AML-193 (cell line): ENCODE measurements around the gene KSR1.

Source experiments
- DNase-seq, 2 experiments: peaks; one replicate each; lab custom pipeline; 2025; lab: John Stamatoyannopoulos, UW

Gene KSR1

DNA sequence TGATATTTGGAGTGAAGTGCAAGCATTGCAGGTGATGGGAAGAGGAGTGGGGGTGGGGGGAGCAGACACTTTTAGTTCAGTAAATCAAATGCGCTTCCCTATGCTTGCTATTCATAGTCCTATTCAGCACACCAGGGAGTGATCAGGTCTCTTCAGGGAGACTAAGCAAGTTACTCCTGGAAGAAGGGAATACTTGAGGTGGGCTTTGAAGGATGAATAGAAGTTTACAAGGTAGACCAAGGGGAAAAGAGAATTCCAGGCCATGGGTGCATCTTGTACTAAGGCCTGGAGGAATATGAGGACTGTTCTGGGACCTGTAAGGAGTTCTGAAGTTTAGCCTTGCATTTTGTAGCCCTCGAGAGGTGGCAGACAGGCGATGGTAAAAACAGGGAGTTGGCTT, 134.6 kb downstream of the KSR1 start:
- DNase-seq = no peak

DNA sequence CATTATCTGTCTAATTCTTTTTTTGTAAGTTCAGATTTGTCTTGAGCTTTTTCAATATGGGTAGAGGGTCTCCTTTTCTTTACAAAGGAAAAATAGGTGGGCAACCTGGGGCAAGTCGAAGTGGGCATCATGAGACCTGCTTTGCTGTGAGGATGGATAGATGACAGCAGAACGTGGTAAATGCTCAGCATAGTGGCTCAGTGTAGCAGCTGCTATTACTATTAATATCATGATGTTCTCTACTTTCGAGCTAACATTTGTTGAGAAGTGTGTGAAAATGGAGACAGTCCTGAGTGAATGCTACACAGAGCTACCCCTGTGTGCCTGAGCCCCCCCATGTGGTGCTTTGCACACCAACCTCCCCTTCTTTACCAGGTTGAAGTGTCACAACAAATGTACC, 135.7 kb downstream of the KSR1 start:
- DNase-seq = no peak

DNA sequence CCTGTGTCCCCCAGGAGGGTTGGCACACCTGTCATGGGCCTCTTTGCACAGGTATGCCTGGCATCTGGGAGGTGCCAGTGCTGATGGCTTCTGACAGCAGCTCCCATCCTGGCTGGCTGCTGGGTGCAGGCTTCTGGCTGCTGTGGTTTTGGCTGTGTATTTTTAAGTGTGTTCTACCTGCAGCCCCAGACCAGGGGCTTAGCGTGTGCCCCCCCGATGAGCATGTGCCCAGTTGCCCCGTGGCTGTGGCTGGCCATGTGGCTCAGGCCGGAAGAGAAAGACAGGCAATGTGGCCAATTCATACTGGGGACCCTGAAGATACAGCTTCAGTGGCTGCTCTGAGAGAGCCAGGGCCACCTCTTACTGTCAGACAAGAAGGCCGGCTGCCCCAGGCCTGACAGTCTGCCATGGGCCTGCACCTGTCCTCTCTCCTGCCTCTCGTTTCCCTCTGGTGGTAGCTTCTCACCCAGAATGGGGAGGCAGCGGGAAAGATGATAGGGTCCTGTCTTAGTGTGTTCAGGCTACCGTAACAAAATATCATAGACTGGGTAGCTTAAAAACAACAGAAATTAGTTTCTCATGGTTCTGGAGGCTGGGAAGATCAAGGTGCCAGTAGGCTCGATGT, 137.1 kb downstream of the KSR1 start:
- no peak for DNase-seq

DNA sequence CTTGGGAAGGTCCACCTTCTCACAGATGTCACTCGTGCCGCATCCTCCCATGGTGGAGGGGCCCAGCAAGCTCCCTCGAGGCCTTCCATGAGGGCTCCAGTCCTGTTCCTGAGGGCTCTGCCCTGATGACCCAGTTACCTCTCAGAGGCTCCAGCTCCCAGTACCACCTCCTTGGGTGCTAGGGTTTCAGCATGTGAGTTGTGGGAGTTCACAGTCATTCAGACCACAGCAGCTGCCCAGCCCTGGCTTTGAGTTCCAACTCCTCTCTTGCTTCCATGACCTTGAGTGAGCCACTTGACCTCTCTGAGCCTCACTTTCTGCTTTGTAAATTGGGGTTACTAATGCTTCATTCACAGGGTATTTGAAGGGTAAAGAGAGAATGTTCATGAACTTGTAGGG, 137.6 kb downstream of the KSR1 start:
- DNase-seq = no peak

DNA sequence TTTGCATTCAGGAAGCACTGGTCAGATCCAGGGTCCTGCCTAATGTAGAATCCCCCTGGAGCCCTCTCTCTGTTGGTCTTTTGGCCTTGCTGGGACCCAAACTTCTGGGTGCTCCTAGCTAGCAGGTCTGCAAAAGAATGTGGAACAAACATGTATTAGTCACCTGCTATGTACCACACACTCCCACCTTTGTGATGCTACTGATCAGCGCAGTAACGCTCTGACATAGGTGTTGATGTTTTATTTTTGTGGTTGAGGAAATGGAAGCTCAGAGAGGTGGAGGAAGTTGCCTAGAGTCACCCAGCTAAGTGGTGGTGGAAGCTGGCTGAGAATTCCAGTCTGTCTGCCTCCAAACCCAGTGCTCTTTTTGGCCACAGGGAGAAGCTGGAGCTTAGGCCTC, 139.0 kb downstream of the KSR1 start:
- no peak for DNase-seq

DNA sequence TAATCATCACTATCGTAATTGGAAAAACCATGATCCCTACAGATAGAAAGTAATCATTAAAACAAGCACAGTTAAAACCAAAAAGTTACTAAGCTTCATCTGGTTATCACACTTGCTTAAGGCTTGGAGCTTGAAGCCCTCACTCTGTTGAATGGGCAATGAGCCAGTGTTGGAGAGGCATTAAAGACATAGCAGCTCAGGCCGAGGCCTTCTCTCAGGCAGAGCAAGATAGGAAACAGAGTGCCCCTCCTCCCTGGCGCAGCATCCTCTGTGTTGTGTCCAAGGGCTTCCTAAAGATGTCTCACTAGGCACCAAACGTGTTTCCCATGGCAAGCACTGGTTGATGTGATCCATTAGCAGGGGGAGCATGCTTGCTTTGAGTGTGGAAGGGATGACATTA, 139.8 kb downstream of the KSR1 start:
- no peak for DNase-seq

DNA sequence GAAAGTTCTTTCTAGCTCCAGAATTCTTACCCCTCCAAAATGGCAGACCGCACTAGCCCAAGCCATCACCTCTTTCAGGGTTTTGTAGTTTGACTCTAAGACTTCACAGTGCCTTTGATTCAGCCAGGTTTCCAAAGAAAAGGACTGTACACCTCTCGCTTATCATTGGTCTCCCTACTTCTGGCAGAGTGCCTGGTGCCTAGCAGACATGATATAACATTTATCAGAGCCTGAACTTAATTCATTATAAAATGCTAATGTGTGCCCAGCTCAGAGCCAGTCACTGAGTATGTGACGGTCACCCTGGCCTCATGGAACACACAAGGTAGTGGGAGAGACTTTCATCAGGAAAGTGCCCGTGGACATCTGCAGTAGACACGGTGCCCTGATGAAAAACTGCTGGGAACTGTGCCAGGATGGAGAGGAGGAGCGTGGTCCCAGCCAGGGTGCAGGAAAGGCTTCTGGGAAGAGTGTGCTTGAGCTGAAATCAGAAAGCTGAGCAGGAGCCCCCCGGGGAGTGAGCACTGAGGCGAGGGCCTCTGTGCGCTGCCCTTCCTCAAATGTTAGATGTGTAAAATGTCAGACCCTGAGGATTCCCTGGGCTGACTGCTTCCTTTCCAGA, 140.4 kb downstream of the KSR1 start:
- no peak for DNase-seq

DNA sequence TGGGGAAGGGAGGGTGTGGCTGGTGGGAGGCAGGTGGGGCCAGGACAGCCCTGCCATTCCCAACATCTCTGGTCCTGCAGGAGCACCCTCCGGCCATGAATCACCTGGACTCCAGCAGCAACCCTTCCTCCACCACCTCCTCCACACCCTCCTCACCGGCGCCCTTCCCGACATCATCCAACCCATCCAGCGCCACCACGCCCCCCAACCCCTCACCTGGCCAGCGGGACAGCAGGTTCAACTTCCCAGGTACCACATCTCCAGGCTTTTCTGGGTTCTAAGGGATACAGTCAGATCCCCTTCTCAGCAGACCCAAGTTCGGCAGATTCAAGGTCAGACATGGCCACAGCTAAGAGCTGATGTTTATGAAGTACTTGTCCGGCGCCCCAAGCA, 140.9 kb downstream of the KSR1 start:
- no peak for DNase-seq

DNA sequence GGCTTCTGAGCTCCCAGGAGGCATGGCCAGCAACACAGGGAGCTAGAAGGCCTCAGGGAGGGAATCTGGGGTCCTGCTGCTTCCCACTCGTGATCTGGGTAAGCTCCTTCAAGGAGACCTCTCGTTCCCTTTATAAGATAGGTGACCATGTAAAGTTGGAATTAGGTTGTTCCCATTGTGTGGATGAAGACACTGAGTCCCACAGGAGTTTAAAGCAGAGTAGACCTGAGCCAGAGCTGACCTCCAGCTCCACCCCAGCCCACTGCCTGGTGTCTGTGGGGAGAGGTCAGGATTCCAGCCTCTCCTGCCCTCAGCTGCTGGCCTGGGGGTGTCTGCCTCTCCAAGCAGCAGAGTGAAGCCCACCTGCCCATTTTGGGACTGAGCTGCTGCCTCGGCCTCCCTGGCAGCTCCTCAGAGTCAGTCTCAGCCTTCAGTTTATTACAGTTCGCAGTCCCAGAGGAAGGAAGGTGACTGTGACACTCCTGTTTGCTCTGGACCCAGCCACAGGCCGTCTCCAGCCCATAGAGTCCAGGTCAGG, 141.6 kb downstream of the KSR1 start:
- DNase-seq = no peak

DNA sequence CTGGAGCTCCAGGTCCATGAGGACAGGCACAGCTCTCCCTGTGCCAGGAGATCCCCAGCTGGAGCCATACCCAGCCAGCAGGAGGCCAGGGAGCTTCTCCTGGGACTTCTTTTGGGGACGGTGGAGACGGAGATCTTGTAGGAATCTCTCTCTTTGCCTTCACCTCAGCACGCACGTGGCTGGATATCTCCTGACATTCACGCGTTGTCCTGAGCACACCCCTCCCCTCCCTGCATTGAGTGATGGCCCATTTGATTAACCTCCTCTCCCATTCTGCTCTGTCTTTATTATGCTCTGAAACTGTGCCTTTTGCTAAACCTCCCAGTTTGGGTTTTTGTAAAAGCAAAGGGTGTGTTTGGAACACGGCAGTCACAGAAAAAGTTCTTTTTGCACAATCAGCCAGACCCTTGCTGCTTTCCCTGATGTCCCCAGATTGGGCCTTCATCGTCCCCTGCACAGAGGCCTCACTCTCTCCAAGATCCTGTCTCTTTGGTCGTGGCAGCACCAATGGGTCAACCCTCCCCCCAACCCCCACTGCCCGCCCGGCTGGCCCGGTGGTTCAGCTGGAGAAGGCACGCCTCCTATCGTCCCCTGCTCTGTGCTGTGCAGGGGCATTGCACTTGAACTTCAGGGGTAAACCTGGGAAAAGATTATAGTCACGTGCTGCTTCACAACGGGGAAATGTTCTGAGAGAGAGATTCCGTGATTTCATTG, 142.2 kb downstream of the KSR1 start:
- DNase-seq = no peak

DNA sequence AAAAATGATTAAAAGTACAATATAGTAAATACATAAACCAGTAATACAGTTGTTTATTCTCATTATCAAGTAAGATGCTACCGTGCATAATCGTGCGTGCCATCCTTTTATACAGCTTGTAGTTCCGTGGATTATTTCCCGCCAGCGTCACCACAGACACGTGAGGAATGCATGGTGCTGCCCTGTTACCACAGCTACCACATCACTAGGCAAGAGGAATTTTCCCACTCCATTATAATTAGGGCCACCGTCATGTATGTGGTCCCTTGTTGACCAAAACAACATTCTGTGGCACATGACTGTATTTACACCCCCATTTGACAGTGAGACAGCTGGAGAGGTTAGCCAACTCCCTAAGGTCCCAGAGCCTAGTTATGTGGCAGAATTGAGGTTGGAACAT, 144.2 kb downstream of the KSR1 start:
- no peak for DNase-seq

DNA sequence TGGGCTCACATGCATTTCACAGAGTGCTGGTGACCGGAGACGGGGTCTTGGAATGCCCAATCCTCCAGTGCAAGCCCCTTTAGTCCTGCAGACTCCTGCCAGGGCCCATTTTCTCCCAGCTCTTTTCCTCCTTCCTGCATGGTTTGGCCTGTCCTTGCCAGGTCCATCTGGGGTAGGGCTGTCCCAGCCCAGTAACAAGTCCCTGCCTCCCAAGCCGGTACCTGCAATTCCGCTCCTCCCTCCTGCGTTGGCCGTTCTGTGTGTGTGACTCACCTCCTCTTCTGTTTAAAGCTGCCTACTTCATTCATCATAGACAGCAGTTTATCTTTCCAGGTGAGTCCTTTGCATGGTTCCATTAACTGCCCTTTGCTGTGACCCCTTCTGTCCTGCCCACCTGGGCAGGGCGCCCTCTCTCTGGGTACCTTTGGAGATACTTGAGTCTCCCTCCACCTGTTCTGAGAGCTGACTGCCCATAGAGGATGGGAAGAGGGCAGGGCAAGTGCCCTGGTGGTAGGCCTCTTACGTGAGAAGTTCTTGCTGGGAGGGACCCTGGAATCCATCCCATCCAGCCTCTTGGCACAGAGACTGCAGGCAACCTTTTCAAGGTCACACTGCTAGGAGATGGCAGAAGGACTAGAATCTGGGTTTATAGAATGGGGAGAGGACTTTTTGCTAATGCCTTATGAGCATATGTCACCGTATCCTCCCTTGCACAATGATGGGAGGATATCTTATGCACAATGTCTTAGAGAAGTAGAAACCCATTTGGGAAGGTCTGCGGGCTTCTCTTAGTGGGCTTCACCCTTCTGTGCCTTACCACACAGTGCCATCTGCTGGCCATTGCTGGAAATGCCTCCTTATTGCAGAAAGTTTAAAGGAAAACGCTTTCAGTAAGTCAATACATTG, 145.1 kb downstream of the KSR1 start:
- peak; percentile 72 to 76 for DNase-seq

DNA sequence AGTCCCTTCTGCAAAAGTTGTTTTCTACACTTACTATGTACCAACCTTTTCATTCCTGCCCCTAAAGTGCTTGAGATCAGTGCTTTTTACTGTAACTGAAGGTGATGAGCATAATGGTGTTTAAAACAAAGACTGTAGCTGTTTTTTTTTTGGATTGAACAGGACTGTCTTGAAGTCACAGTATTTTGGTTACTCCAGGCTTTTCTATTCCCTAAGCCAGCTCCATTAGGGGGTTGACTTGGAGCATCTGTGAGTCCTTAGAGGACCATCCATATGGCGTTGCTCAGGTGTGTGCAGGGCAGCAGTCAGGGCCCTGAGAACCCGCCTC, 145.7 kb downstream of the KSR1 start:
- no peak for DNase-seq

DNA sequence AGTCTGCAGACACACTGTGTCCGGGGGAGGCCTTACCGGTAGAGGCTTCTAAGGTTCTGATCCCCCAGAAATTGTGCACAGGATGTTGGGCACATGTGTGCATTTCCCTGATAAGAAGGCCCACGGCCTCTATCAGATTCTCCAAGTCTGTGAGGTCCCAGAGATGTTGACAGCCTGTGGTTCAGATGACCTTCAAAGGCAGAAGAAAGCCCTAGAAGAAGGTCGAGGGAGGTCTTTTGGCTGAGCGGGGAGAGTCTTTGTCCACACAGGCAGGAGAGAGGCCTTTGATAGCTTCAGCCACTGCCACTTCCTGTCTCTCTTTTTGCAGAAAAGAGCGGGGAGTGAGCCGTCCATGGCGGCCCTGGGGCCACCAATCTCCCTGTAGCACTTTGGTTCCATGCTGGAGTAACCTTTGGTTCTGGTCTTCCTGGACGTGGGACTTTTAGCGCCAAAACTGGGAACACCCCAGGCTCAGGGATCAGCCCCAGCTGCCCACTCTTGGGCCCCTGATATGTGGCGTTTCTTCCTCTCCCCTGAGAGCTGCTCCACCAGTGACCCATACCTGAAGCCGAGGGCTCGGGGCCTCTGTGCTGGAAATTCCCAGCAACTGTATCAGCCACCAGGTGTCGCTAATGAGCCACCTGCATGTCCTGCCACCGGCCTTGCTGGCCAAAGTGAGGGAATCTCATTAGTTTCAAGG, 146.6 kb downstream of the KSR1 start:
- DNase-seq = peak; percentile 38 to 64

DNA sequence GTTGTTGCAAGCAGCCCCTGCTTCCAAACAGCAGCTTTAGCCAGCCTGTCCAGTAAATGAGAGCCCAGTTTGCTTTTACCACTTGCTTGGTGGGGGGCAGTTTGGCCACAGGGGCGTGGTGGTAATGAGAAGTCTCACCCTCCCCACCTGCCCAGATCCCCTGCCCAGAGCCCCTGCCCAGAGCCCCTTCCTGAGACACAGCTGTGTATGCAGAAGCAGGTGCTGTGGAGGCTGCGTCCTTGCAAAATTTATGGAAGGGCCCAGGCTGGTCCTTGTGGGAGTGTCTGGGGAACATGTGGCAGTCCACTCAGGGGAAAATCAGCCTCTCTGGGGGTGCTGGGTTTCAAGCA, 147.1 kb downstream of the KSR1 start:
- no peak for DNase-seq

DNA sequence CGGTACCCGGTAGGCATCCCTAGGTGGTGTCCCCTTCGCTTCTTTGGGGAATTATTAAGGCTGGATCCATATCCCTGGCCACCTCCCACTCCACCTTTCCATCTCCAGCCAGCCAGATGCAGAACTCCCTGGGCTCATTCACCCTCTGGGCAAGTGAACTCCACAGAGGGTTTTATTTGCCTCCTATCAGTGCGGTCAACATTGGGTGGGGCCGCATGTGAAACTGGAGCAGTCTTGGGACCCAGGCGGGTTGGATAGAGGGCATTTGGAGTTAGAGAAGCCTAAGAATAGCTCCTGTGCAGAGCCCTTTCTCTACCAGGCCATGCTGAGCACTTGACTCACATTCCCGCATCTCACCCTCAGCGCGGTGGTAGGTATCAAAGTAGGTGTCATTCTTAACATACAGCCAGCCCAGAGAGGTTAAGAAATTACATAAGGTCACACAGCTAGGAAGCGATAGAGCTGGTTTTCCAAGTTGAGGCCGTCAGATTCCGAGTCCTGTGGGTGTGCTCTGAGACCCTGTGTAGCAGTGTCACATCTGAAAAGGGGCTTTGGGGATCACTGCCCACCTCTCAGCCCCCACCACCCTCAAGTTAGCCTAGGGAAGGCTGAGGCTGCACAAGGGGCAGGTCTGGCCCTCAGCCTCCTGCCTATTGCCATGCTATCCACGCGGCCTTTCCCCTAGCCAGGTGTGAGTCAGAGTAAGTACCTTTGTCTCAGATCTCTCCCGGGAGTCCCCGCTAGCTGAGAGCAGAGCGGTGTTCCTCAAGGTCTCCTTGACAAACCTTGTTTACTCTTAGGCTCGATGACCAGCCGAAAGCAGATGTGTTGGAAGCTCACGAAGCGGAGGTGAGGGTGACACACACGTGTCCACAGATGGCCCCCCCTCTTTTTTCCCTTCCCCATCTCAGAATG, 147.9 kb downstream of the KSR1 start:
- DNase-seq = no peak

DNA sequence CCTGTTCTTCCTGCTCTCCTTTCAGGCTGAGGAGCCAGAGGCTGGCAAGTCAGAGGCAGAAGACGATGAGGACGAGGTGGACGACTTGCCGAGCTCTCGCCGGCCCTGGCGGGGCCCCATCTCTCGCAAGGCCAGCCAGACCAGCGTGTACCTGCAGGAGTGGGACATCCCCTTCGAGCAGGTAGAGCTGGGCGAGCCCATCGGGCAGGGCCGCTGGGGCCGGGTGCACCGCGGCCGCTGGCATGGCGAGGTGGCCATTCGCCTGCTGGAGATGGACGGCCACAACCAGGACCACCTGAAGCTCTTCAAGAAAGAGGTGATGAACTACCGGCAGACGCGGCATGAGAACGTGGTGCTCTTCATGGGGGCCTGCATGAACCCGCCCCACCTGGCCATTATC, 149.2 kb downstream of the KSR1 start:
- DNase-seq = no peak

DNA sequence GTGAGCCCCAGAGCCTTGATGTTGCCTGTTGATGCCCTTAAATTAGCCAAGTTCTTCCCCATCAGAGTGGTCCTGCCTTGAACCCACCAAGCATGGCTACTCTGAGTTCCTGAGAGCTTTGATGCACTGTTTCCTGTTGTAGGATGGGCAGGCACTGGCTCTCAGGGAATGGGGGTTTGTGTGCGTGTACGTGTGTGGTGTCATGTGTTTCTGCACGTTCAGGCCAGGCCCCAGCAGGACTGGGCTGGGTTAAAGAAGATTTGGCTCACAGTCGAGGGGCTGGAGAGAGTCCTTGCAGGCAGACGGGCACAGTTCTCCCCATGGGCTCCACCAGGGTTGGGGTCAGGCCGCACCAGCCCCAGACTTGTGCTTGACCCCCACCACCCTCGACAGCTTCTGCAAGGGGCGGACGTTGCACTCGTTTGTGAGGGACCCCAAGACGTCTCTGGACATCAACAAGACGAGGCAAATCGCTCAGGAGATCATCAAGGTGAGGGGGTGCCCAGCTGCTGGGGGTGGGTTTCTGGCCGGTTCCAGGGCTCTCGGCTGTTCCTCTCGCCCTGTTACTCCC, 151.4 kb downstream of the KSR1 start:
- DNase-seq = no peak

DNA sequence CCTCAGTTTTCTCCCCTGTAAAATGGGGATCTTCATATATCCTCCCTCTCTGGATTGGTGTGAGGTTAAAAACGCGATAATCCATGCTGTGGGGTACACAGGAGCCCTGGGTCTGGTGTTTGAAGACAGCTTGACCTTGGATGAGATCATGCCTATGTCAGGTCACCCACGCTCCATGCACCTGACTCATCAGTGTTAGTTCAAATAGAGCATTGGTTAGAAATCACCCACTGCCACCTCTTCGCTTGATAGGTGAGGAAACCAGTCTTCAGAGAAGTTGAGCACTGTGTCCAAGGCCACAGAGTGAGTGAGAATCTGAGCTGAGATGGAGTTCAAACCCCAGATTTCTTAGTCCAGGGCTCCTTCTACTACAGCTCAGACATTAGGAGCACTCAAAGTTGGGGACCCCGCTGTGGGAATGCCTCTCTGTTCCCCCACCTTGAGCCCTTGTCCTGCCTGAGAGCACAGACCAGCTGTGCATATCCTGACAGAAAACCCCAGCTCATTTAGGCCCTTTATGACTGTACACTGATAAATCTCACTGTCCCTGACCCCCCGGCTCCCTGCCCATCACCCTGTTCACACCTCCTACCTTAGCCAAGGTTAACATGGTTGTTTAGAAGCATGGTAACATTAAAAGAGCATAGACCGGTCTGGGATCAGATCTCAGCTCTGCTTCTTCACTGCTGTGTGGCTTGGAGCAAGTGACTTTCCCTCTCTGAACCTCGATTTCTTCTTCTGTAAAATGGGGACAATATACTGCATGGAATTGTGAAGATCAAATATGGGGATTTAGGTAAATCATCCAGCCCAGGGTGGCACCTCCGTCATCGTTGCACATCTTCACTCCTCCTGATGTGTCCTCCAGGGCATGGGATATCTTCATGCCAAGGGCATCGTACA, 152.3 kb downstream of the KSR1 start:
- DNase-seq = no peak
